A549 (cell line): ENCODE measurements around the gene SLC39A13.

Source experiments
- BHLHE40 ChIP-seq: IDR thresholded peaks from 2 replicates; pipeline ENCODE4 v1.6.1; 2012; ENCODE audit warnings: low read depth, low read length, inconsistent platforms
- CEBPB ChIP-seq, 2 experiments: fragments of >200 bp in 1 of 2; sonication (Bioruptor Twin) in 1 of 2; formaldehyde crosslinking in 1 of 2; IDR thresholded peaks; 2 replicates each; pipeline ENCODE4 v1.6.1; 2012 to 2016
- CTCF ChIP-seq: fragments of >200 bp; sonication (Bioruptor Twin); formaldehyde crosslinking; IDR thresholded peaks from 3 replicates; pipeline ENCODE4 v1.5.1; 2016
- E2F6 ChIP-seq: IDR thresholded peaks from 2 replicates; pipeline ENCODE4 v1.6.1; 2012; ENCODE audit warnings: low read depth, borderline replicate concordance
- ESRRA ChIP-seq: fragments of 150-350 bp; IDR thresholded peaks from 2 replicates; pipeline ENCODE4 v1.6.1; 2014; ENCODE audit warnings: mild to moderate bottlenecking, low read length, borderline replicate concordance
- JUN ChIP-seq, 2 experiments: fragments of >200 bp; sonication (Bioruptor Twin); formaldehyde crosslinking; IDR thresholded peaks; 2 replicates in 1 of 2; 3 replicates in 1 of 2; pipeline ENCODE4 v1.6.1; 2016 to 2017
- KDM1A ChIP-seq: fragments of 200-600 bp; sonication (generic); IDR thresholded peaks from 2 replicates; pipeline ENCODE4 v1.6.1; 2016; ENCODE audit warnings: low read depth, mild to moderate bottlenecking
- NFE2L2 ChIP-seq: fragments of 150-350 bp; conservative IDR thresholded peaks from 2 replicates; pipeline ENCODE4 v1.6.1; 2014; ENCODE audit warnings: low read length
- POLR2A ChIP-seq: IDR thresholded peaks from 2 replicates; pipeline ENCODE4 v1.6.1; 2012; ENCODE audit warnings: mild to moderate bottlenecking, low read length
- POLR2AphosphoS2 ChIP-seq: conservative IDR thresholded peaks from 2 replicates; pipeline ENCODE4 v1.6.1; 2012; ENCODE audit warnings: low read length, improper control_type of control experiment, inconsistent platforms
- RAD21 ChIP-seq, 2 experiments: fragments of >200 bp in 1 of 2; sonication (Bioruptor Twin) in 1 of 2; formaldehyde crosslinking in 1 of 2; IDR thresholded peaks in 1 of 2; conservative IDR thresholded peaks in 1 of 2; 2 replicates in 1 of 2; 3 replicates in 1 of 2; pipeline ENCODE4 v1.6.1; 2012 to 2018; ENCODE audit warnings: inconsistent platforms in 1 of 2
- RCOR1 ChIP-seq: fragments of 150-350 bp; IDR thresholded peaks from 2 replicates; pipeline ENCODE4 v1.6.1; 2014; ENCODE audit warnings: antibody characterized with exemption, low read length, low read depth
- REST ChIP-seq: fragments of 200-600 bp; sonication (generic); IDR thresholded peaks from 2 replicates; pipeline ENCODE4 v1.6.1; 2016; ENCODE audit warnings: antibody characterized with exemption, mild to moderate bottlenecking, moderate library complexity
- SMC3 ChIP-seq: fragments of >200 bp; sonication (Bioruptor Twin); formaldehyde crosslinking; IDR thresholded peaks from 3 replicates; pipeline ENCODE4 v1.6.1; 2018; ENCODE audit warnings: inconsistent platforms

- no peak for TF ChIP-seq CTCF
- no peak for TF ChIP-seq RAD21 (conservative IDR thresholded peaks at IDR 0.05 in 1 of 2, IDR thresholded peaks at IDR 0.05 in 1 of 2)
- no peak for TF ChIP-seq ESRRA
- no peak for TF ChIP-seq SMC3
- no peak for TF ChIP-seq CEBPB (IDR thresholded peaks at IDR 0.05)
- no peak for TF ChIP-seq POLR2A
- TF ChIP-seq RCOR1 = no peak
- TF ChIP-seq JUN (IDR thresholded peaks at IDR 0.05) = no peak
- TF ChIP-seq NFE2L2 = no peak
- no peak for TF ChIP-seq E2F6
- TF ChIP-seq POLR2AphosphoS2 = no peak
- TF ChIP-seq BHLHE40 = no peak
- TF ChIP-seq REST = no peak
- no peak for TF ChIP-seq KDM1A
Observed at GRCh38 chr11:47359586-47359985, 48.8 kb upstream of the SLC39A13 start.
